HG03565 (cell line): Measurements from ENCODE around the gene CHRNB4.

Experiments
- ATAC-seq: cut with Tn5 transposase; IDR thresholded peaks from one replicate; pipeline ENCODE4 v1.9.1; 2021; ENCODE audit warnings: mild to moderate bottlenecking, moderate library complexity; ENCODE audit not compliant: unreplicated experiment

The CHRNB4 gene

DNA sequence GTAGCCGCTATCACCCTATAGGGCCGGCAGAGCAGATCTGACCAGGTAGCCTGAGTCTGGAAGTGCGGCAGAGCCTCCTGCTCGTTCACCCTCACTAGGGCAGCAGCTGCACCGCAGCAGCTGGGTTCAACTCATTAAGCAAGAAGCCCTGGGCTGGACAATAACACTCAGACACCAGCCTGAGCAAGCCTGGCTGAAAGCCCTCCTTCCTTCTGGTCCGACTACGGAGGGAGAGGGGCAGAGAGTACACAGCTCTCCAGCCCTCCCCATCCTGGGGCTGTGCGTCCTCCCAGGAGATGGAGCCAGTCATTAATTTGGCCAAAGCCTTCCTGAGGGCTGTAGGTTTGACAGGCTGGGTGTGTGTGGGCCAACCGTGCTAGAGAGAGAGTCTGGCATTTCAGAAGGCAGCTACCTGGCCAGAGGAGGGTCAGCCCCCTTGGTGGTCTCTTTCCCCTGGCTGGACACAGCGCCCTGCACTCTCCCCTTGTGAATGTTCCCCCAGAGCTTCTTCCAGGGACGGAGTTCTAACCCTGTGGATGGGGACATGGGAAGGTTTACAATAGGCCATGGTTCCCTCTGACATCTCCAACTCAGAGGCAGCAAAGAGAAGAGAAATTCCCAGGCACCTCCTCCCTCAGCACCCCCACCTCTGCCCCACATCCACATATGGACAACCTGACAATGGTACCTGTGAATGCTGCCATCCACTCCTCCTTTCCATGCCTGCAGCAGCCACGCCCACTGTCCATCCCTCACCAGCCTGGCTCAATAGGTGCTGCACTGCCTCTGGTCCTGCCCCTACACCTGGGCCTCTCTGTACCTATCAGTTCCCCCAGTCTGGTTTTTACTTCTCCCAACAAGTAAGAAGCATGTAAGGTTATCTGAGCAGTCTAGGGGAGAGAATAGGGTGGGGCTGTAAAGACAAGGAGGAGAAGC lies 6.5 kb downstream of the CHRNB4 start:
- ATAC-seq, result no peak

GRCh38 chr15:78633348-78633747 lies 7.7 kb downstream of the CHRNB4 start:
- no peak for ATAC-seq

DNA sequence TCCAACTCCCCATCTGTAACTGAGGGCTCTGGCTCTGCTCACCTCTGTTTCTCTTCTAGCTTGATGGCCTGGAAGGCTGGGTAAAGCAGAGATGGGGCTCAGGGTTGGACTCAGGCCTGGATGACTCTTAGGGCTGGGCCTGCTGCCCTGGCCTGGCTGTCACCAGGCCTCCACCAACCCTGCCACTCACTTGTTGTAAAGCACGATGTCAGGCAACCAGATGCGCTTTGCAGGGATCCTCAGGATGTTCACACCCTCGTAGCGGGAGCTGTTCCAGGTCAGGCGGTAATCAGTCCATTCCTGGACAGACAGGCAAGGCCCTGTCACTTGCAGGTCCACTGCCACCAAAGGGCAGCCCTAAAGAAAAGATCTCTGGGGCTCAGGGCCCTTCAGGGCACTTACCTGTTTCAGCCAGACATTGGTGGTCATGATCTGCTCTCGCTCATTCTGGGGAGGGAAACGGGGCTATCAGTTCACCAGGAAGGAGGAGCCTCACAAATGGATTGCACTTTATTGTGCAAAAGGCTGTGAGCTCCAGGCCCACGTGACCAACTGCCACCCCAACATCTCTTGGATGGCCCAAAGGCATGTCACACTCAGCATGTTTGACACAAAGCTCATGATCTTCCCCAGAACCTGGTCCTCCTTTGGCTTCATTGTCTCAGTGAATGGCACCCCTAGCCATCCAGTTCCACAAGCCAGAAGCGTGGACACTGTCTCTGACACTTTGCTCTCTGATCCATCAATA lies 9.9 kb downstream of the CHRNB4 start:
- ATAC-seq, result no peak

GRCh38 chr15:78629716-78630065 lies 11.3 kb downstream of the CHRNB4 start:
- no peak for ATAC-seq

DNA sequence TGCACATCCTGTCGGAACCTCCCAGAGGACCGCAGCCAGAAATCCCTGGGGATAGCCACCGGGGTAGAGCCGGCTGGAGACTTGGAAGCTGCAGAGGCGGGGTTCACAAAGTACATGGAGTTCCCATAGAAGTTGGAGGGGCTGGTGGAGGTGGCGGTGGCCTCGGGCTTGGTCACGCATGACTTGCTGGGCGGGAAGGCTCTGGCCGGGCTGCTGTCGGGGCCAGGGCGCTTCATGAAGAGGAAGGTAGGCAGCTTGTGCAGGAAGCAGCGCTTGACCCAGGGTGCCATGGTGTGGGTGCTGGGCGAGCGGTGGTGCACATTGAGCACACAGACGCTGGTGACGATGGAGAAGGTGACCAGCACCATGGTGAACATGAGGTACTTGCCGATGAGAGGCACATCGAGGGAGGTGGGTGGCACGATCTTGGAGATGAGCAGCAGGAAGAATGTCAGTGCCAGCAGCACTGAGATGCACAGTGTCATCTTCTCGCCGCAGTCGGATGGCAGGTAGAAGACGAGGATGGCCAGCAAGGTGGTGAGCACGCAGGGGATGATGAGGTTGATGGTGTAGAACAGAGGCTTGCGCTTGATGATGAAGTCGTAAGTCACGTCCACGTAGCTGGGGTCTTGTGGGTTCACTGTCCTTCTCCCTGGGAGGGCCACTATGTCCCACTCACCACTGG lies 11.8 kb downstream of the CHRNB4 start:
- ATAC-seq, result no peak

DNA sequence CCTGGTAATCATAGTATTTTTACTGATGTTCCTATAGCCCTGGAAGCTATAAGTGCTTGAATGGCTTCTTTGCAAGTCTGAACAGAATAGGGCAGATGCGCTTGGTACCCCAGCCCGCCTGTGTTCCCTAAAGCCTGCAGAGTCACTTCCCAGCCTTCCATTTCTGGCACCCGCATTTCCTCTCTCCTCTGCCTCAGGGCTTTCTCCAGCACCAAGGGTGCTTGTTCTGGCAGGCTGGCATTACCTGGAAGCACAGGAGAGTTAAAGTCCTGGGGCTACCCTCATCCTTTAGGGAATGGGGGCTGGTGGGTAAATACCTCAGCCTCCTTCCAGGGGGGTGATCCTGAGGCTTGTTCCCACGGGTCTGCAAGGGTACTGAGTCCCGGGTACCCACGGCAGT lies 12.8 kb downstream of the CHRNB4 start:
- ATAC-seq, result no peak

- ATAC-seq, result no peak
Measured at GRCh38 chr15:78627348-78627747, 13.7 kb downstream of the CHRNB4 start.

- no peak for ATAC-seq
Measured at GRCh38 chr15:78626381-78626995, 14.5 kb downstream of the CHRNB4 start.

- no peak for ATAC-seq
Measured at GRCh38 chr15:78625606-78626280, 15.3 kb downstream of the CHRNB4 start.

DNA sequence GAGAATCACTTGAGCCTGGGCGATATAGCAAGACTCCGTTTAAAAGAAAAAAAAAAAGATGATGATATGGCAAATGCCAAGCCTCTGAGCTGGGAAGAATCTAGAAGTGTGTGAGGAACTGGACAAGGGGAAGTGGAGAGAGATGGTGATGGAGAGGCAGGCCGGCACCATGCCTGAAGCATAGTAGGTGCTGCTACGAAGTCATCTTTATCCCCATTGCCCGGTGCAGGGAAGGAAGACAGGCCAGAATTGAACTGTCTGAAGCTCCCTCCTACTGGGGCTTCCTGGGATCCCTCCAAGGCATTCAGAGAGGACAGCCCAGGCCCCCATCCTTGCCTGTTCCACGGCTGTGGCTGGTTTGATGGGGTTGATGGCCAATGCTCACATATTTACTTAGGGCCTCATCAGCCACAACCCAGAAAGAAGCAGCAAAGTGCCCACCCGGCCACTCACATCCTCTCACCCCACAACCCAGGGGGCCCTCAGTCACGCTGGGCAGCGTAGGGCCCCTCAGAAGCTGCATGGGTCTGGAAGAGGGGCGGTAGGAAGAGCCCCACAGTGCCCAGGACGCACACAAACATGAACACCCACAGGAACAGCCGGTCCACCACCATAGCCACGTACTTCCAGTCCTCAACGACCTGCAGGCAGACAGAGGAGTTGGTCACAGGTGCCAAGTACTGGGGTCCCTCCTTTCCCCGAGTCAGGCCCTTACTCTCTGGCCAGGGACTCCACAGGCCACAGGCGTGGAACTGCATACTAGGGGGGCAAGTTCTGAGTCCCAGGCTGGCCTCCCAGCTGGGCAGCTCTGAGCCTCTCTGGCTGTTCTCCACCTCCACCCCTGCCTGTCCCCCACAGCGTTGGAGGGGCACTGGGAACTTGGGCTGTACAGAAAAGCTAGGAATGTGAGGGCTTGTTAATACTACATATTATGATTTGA lies 16.1 kb downstream of the CHRNB4 start:
- ATAC-seq, result no peak

DNA sequence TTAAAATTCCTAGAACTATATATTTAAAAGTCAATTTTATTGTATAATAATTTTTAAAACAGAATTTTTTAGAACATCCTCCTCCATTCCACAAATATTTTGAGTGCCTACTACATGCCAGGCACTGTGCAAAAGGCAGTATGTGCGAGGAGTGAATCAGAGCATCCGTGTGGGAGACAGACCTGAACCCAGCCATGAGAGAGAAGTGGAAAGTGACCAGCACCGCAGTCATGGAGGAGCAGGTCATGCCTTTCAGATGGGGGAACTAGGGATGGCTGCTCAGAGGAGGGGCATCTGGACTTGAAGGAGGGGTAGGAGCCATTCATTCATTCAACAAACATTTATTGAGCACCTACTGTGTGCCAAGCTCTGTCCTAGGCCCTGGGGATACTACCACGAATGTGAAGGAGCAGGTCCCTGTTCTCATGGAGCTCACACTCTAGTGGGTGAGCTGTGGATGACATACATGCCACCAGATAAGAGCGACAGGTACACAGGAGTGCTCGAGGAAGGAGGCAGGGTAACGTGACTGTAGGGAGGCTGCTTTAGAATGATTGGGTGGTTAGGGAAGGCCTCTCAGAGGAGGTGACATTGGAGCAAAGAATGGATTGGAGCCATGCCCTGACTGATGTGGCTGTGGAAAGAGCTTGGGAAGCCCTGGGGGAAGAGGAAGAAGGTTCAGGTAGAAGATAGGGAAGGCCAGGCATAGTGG lies 17.1 kb downstream of the CHRNB4 start:
- no peak for ATAC-seq

- ATAC-seq, result no peak
Measured at GRCh38 chr15:78621810-78622402, 19.1 kb downstream of the CHRNB4 start.

DNA sequence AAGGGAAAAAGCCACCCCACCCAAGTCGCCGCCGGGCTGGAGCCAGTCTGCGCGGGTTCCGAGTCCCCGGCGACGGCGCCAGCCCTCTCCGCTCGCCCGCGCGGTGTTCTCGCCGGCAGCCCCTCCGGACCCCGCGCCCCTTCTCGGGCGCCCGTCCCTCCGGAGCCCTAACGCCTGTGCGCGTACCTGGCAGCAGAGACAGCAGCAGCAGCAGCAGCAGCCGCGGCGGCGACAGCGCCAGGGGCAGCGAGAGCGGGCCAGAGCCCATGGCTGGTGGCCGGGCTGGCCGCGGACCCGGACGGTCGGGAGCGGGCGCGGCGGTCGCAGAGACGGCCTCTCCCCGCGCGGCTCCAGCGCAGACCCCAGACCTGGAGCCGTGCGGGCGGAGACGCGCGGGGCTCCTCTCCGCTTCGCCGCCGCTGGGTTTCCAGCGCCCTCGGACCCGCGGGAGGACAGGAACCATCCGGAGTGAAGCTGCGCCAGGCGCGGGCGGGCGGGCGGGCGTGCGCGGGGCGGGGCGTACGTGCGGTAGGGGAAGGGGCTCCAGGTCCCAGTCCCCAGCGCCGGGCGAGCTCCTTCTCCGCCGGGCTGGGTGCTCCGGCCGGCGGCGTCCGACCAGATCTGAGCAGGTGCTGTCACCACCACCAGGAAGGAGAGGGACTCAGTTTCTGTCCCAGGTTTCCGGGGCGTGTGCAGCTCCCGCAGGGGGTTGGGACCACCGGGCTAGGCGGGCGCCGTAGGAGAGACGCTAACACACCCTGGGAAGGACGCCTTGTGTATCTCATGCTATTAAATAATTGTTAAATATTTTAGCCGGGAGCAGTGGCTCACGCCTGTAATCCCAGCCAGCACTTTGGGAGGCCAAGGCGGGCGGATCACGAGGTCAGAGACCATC lies 20.2 kb downstream of the CHRNB4 start, which contains the start of gene CHRNA3:
CHRNA3 (minus strand) TSS at position 470 of the 895 bp plus-strand sequence; CDS start at position 268, 202 bp downstream.
- ATAC-seq, result no peak

DNA sequence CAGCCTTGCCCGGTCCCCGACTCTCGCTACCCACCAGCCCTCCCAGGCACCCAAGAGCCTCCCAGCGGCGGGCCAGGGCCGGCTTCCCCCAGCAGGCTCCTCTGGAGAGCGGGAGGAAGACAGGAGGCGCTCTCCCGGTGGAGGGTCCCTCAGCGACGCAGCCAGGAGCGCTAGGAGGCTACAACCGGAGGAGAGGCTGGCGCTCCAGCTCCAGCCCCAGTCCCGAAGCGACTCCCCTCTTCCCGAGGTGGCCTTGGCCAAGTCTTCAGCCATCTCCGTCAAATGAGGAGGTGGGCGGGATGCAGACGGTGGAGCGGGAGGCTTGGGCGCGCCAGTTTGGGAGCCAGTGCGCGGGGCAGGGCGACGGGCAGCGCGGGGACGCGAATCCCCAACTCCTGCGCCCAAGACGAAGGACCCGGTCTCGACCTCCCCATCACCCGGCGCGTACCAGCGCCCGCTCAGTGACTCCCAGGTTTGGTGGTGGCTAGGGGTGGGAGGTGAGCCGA lies 20.9 kb downstream of the CHRNB4 start:
- no peak for ATAC-seq

DNA sequence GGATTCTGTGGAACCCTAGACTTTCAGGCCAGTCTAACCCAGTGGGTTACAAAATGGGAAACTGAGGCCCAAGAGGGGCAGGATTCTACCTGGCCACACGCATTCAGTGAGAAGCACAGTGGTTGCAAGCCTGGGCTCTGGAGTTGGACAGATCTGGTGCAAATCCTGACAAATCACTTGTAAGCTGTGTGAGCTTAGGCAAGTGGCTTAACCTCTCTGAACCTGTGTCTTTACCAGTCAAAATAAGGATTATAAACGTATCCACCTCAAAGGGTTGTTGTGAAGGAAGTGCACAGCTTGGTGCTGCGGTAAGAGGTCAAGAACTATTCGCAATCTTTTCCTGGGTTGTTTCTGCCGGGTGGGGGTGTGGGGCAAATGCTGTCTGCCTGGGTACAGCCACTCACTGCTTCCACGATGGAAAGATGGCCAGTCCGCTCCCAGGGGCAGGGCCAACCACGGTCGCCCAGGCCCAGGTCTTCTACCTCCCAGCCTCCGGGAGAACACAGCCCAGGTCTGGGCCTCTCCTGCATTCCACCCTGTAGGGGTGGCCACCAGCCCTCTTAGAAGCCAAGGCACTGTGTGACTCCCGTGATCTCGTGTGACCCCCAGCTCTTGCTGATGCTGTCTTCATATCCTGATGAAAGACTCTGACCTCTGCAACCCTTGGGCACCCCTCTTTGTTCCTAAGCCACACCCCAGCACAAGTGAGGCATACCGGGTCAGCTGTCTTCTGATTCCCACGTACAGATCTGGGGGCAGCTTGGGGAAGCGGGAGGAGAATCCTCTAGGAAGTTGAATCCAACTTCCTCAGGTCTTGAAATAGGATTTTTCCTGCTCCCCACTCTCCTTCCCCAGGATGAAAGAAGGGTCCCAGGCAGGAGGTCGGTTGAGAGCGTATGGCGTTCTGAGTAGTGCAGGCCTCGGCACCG lies 21.7 kb downstream of the CHRNB4 start:
- no peak for ATAC-seq

- ATAC-seq, result no peak
Measured at GRCh38 chr15:78618490-78618934, 22.5 kb downstream of the CHRNB4 start.
